MCF 10A (cell line): Measurements from ENCODE around the gene HLA-DMB. TPM values are rescaled to one million over a fixed set of nuclear protein-coding genes. Genes with fewer than 3 reads are reported as not detected.

Experiments
- BruUV-seq: library from RNA; stranded (reverse); fragments of 400-500 nt; replicated peaks from 2 replicates; lab custom pipeline; 2021; lab: Mats Ljungman, UMichigan
- CTCF ChIA-PET: fragments of 300-600 bp; sonication (Branson Sonifier 250); formaldehyde crosslinking; extraction: SDS; loops from one replicate; lab custom pipeline; 2021; ENCODE audit warnings: antibody characterized with exemption, inconsistent platforms; lab: Yijun Ruan, JAX
- POLR2A ChIA-PET: fragments of 300-600, 350-650 bp; sonication (Branson Sonifier 250); formaldehyde crosslinking; extraction: SDS; loops from one replicate; lab custom pipeline; 2020; ENCODE audit warnings: antibody characterized with exemption, inconsistent platforms; lab: Yijun Ruan, JAX
- DNase-seq: peaks from one replicate; pipeline ENCODE4 v3.0.0-alpha.2; 2018; ENCODE audit not compliant: unreplicated experiment
- H3K27ac Mint-ChIP-seq: one replicate; pipeline ENCODE4 v1.8.0; 2022; ENCODE audit warnings: mild to moderate bottlenecking, low read depth, mixed read lengths; ENCODE audit not compliant: unreplicated experiment
- H3K27me3 Mint-ChIP-seq: one replicate; pipeline ENCODE4 v1.8.0; 2022; ENCODE audit warnings: mixed read lengths; ENCODE audit not compliant: insufficient read depth, unreplicated experiment
- H3K36me3 Mint-ChIP-seq: one replicate; pipeline ENCODE4 v1.8.0; 2022; ENCODE audit warnings: mild to moderate bottlenecking, moderate library complexity, mixed read lengths; ENCODE audit not compliant: insufficient read depth, unreplicated experiment
- H3K4me1 Mint-ChIP-seq: one replicate; pipeline ENCODE4 v1.8.0; 2022; ENCODE audit warnings: mixed read lengths; ENCODE audit not compliant: insufficient read depth, unreplicated experiment
- H3K4me3 Mint-ChIP-seq: one replicate; pipeline ENCODE4 v1.8.0; 2022; ENCODE audit warnings: mild to moderate bottlenecking, moderate library complexity, mixed read lengths; ENCODE audit not compliant: unreplicated experiment
- H3K9me3 Mint-ChIP-seq: one replicate; pipeline ENCODE4 v1.8.0; 2022; ENCODE audit warnings: mixed read lengths; ENCODE audit not compliant: unreplicated experiment
- intact Hi-C: fragments of 100-400 bp; cut with micrococcal nuclease; formaldehyde crosslinking; loops from 2 replicates; pipeline ENCODE4 v1.14.1; 2022
- total RNA-seq: library from RNA; stranded (reverse); gene quantifications from 2 replicates; pipeline ENCODE4 v1.2.3, GENCODE V29; 2022
- TF ChIP-seq, protein P1 (sequence below): fragments of 200-600 bp; IDR thresholded peaks from one replicate; pipeline ENCODE4 v1.8.0; 2022; ENCODE audit warnings: antibody characterized with exemption, mild to moderate bottlenecking; ENCODE audit not compliant: unreplicated experiment

The HLA-DMB gene
- total RNA-seq, 1 experiment from 2014 or later = not detected

DNA sequence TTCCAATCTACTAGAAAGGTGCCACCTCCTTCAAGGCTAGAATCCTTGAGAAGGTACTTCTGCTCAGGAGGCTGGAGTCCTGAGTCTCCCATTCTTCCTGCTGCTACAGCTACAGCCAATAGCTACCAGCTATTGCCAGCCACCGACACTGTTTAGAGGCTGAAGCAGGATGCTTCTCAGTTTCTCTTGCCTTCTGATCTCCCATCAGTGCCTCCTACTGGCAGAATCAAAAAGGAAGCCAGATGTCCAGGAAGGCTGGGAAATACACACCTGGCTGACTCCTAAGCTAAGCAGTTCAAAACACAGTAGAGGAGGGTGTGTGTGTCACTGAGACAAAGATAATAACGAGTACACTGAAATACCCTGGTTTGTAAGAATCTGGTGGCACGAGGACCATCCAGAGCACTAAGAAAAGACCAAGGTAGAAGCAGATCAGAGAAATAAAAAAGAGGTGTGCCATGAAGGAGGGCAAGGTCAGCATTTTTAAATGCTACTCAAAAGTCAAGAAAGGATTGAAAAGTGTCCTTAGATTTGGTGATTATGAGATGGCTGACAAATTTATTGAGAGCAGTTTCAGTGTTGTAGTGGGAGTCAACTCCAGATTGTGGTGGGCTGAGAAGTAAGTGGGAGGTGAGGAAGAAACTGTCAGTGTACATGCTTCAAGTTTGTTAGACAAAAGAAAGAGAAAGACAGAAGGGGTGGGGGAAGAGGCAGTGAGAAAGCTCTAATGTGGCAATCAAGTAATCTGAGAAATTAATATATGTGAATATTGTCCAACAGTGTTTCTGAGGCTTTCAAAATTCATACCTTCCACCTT, 14.4 kb upstream of the HLA-DMB start:
- no TSS peak for BruUV-seq
- TF ChIP-seq, protein P1, sequence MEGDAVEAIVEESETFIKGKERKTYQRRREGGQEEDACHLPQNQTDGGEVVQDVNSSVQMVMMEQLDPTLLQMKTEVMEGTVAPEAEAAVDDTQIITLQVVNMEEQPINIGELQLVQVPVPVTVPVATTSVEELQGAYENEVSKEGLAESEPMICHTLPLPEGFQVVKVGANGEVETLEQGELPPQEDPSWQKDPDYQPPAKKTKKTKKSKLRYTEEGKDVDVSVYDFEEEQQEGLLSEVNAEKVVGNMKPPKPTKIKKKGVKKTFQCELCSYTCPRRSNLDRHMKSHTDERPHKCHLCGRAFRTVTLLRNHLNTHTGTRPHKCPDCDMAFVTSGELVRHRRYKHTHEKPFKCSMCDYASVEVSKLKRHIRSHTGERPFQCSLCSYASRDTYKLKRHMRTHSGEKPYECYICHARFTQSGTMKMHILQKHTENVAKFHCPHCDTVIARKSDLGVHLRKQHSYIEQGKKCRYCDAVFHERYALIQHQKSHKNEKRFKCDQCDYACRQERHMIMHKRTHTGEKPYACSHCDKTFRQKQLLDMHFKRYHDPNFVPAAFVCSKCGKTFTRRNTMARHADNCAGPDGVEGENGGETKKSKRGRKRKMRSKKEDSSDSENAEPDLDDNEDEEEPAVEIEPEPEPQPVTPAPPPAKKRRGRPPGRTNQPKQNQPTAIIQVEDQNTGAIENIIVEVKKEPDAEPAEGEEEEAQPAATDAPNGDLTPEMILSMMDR = no peak
- H3K27me3 Mint-ChIP-seq = no peaks in the 10 kb centered on the region
- H3K27ac Mint-ChIP-seq = no peak overlapping the region
- no peaks in the 10 kb centered on the region for H3K36me3 Mint-ChIP-seq
- no peaks in the 10 kb centered on the region for H3K4me1 Mint-ChIP-seq
- H3K4me3 Mint-ChIP-seq = no peak overlapping the region
- DNase-seq = peak; percentile 43
- no peaks in the 10 kb centered on the region for H3K9me3 Mint-ChIP-seq
- intact Hi-C loops = no loop called here
- CTCF ChIA-PET = interaction anchor here (0.6 to 4.4 kb wide), 15 partner anchors 8 to 293 kb away, joined by 3 to 55 read pairs (median 7); partner anchors contain the start of genes BRD2, HLA-DMB and TAP2
- POLR2A ChIA-PET = interaction anchor here (1.5 to 8.2 kb wide), 2 partner anchors 14 to 29 kb away, joined by 7 to 130 read pairs; partner anchors contain the start of gene BRD2

DNA sequence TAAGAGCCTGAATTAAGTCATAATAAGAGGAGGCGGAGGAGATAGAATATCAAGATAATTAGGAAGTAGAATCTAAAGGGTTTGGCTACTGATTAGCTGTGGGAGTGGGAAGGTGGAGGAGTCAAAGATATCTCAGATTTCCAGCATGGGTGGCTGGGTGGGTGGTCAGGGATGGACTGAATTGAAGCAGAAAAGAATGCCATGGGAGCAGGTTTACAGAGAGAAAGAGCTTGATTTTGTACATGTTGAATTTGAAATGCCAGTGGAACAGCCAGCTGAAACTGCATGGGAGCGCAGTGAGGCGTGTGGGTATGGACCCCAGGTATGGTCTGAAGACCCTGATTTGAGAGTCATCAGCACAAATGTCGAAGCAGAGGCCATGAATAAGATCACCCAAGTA, 13.4 kb upstream of the HLA-DMB start:
- H3K27ac Mint-ChIP-seq = no peak overlapping the region
- H3K4me1 Mint-ChIP-seq = no peaks in the 10 kb centered on the region
- ChIA-PET CTCF (interaction anchor here (0.8 to 4.4 kb wide), 17 partner anchors 9 to 295 kb away, joined by 3 to 55 read pairs (median 7); partner anchors contain the start of genes BRD2, HLA-DMB and TAP2), POLR2A (interaction anchor here (0.6 to 8.2 kb wide), 5 partner anchors 9 to 30 kb away, joined by 3 to 130 read pairs (median 7); partner anchors contain the start of gene BRD2)
- H3K27me3 Mint-ChIP-seq = no peaks in the 10 kb centered on the region
- TF ChIP-seq, protein P1 = no peak
- no peak for DNase-seq
- H3K4me3 Mint-ChIP-seq = no peak overlapping the region
- no TSS peak for BruUV-seq
- intact Hi-C loops = no loop called here
- no peaks in the 10 kb centered on the region for H3K9me3 Mint-ChIP-seq
- H3K36me3 Mint-ChIP-seq = no peaks in the 10 kb centered on the region

DNA sequence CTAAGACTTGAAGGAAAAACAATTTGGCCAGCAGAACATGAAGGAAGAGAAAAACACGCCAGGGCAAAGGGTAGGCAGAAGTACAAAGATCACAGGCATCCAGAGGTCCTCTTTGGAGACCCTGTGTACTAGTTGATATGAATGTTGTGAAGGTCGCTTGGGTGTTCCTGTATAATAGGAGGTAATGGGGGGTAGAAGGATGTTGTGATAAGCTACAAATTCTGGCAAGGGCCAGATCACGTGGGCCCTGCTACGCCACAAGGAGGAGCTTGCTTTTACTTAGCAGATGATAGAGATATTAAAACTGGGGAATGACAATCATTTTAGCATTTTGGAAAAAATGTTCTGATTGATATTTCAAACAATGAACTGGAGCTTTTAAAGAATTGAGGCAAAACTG, 12.9 kb upstream of the HLA-DMB start:
- Mint-ChIP-seq H3K4me3 (no peak overlapping the region), H3K4me1 (no peaks in the 10 kb centered on the region), H3K27ac (no peak overlapping the region), H3K27me3 (no peaks in the 10 kb centered on the region), H3K36me3 (no peaks in the 10 kb centered on the region), H3K9me3 (no peaks in the 10 kb centered on the region)
- BruUV-seq = no TSS peak
- ChIA-PET POLR2A (interaction anchor here (0.6 to 8.2 kb wide), 6 partner anchors 10 to 255 kb away, joined by 3 to 130 read pairs (median 4); partner anchors contain the start of genes BRD2 and RING1), CTCF (interaction anchor here (0.6 to 4.4 kb wide), 23 partner anchors 9 to 883 kb away, joined by 3 to 55 read pairs (median 5); partner anchors contain the start of genes BRD2 and HLA-DMB)
- TF ChIP-seq, protein P1 = no peak
- intact Hi-C loops = loop anchor here (2.0 kb wide), 1 partner anchor 31 kb away; no protein-coding TSS in a partner anchor
- no peak for DNase-seq
